Neuronal stem cell (in vitro differentiated cells): ENCODE data around the gene OR51T1.

Experiments
- DNase-seq: peaks from one replicate; pipeline ENCODE4 v3.0.0-alpha.2; 2013; ENCODE audit warnings: low spot score
- H2AFZ ChIP-seq: one replicate; pipeline ENCODE4 v1.6.1; 2013; ENCODE audit warnings: mild to moderate bottlenecking, low read length, inconsistent platforms
- H2AK5ac ChIP-seq: 2 replicates; pipeline ENCODE4 v1.6.1; 2013; ENCODE audit warnings: low read depth, mild to moderate bottlenecking, inconsistent platforms, low read length, moderate library complexity, mixed read lengths
- H2BK120ac ChIP-seq: 2 replicates; pipeline ENCODE4 v1.6.1; 2013; ENCODE audit warnings: low read depth, mild to moderate bottlenecking, inconsistent platforms, low read length, moderate library complexity, mixed read lengths
- H2BK12ac ChIP-seq: one replicate; pipeline ENCODE4 v1.6.1; 2013; ENCODE audit warnings: low read length, inconsistent platforms
- H2BK15ac ChIP-seq: 2 replicates; pipeline ENCODE4 v1.6.1; 2013; ENCODE audit warnings: mild to moderate bottlenecking, low read length, inconsistent platforms, mixed read lengths
- H2BK5ac ChIP-seq: one replicate; pipeline ENCODE4 v1.6.1; 2013; ENCODE audit warnings: inconsistent platforms, mild to moderate bottlenecking, low read length, moderate library complexity
- H3K14ac ChIP-seq: one replicate; pipeline ENCODE4 v1.6.1; 2013; ENCODE audit warnings: low read length, inconsistent platforms
- H3K18ac ChIP-seq: 2 replicates; pipeline ENCODE4 v1.6.1; 2013; ENCODE audit warnings: low read length, inconsistent platforms
- H3K23ac ChIP-seq: 2 replicates; pipeline ENCODE4 v1.6.1; 2013; ENCODE audit warnings: low read depth, mild to moderate bottlenecking, mixed read lengths, low read length, inconsistent platforms; ENCODE audit not compliant: poor library complexity
- H3K27ac ChIP-seq: replicated peaks from 3 replicates; pipeline ENCODE4 v1.5.1; 2013; ENCODE audit warnings: low read length, inconsistent platforms
- H3K27me3 ChIP-seq, 3 experiments: 2 replicates each; pipeline ENCODE4 v1.6.1; 2013; ENCODE audit warnings: low read length in 3 of 3, mild to moderate bottlenecking in 2 of 3, inconsistent platforms in 1 of 3, low read depth in 1 of 3, mixed read lengths in 1 of 3, moderate library complexity in 1 of 3; ENCODE audit not compliant: control insufficient read depth in 3 of 3, insufficient read depth in 3 of 3
- H3K36me3 ChIP-seq, 2 donors: replicated peaks in 1 of 2; 2 replicates each; pipeline ENCODE4 v1.6.1; 2013; ENCODE audit warnings: low read length in 2 of 2; ENCODE audit not compliant: control insufficient read depth in 2 of 2, insufficient read depth in 2 of 2
- H3K4ac ChIP-seq: 2 replicates; pipeline ENCODE4 v1.6.1; 2013; ENCODE audit warnings: inconsistent platforms, mild to moderate bottlenecking, low read length, moderate library complexity
- H3K4me1 ChIP-seq, 2 donors: 1 replicate in 1 of 2; 2 replicates in 1 of 2; pipeline ENCODE4 v1.6.1; 2013; ENCODE audit warnings: low read length in 2 of 2, low read depth in 1 of 2; ENCODE audit not compliant: control insufficient read depth in 2 of 2, insufficient read depth in 1 of 2
- H3K4me2 ChIP-seq: one replicate; pipeline ENCODE4 v1.6.1; 2013; ENCODE audit warnings: mild to moderate bottlenecking, low read length, inconsistent platforms; ENCODE audit not compliant: insufficient read depth, poor library complexity, severe bottlenecking
- H3K4me3 ChIP-seq, 2 donors: 2 replicates each; pipeline ENCODE4 v1.5.1; 2013; ENCODE audit warnings: low read length in 2 of 2, mild to moderate bottlenecking in 2 of 2, inconsistent platforms in 1 of 2, moderate library complexity in 1 of 2
- H3K79me1 ChIP-seq: one replicate; pipeline ENCODE4 v1.6.1; 2013; ENCODE audit warnings: low read depth, mild to moderate bottlenecking, inconsistent platforms, low read length, moderate library complexity
- H3K9ac ChIP-seq: one replicate; pipeline ENCODE4 v1.6.1; 2013; ENCODE audit warnings: mild to moderate bottlenecking, low read depth, low read length, inconsistent platforms; ENCODE audit not compliant: poor library complexity
- H3K9me3 ChIP-seq, 2 donors: replicated peaks in 1 of 2; 2 replicates each; pipeline versions ENCODE3 to v1.6.1; 2013; ENCODE audit warnings: low read length in 2 of 2, mild to moderate bottlenecking in 2 of 2, inconsistent platforms in 1 of 2, low read depth in 1 of 2, mixed read lengths in 1 of 2, moderate library complexity in 1 of 2; ENCODE audit not compliant: control insufficient read depth in 2 of 2, insufficient read depth in 1 of 2
- H4K8ac ChIP-seq: one replicate; pipeline ENCODE4 v1.6.1; 2013; ENCODE audit warnings: low read depth, mild to moderate bottlenecking, inconsistent platforms, low read length, moderate library complexity
- H4K91ac ChIP-seq: one replicate; pipeline ENCODE4 v1.6.1; 2013; ENCODE audit warnings: low read length, low read depth, mild to moderate bottlenecking, inconsistent platforms; ENCODE audit not compliant: poor library complexity
- WGBS, 2 donors: extraction: QIAGEN DNeasy Blood & Tissue Kit; methylation state at CpG; one replicate each; pipeline ENCODE4 v1.1.7; 2013; ENCODE audit warnings: missing lambda C conversion rate in 2 of 2, mixed read lengths in 1 of 2; ENCODE audit not compliant: insufficient read length in 2 of 2, insufficient replicate concordance in 1 of 2; ENCODE audit errors: extremely low coverage in 2 of 2; 5-methylcytosine and 5-hydroxymethylcytosine counted together

OR51T1 gene

GRCh38 chr11:4924239-4924638 is 42.5 kb downstream of the OR51T1 start, which contains the start of gene OR51G1:
OR51G1 (minus strand) TSS chr11:4924339; CDS start chr11:4924339, 0 bp downstream.
- H3K23ac ChIP-seq: no peak within 1 kb of the TSS
- no peak within 1 kb of the TSS for H4K91ac ChIP-seq
- H3K79me1 ChIP-seq: no peaks in the 10 kb centered on the region
- no peak within 1 kb of the TSS for H3K18ac ChIP-seq
- H3K4me1 ChIP-seq: no peaks in the 10 kb centered on the region
- no peak within 1 kb of the TSS for H3K27ac ChIP-seq
- no peak within 1 kb of the TSS for H2BK15ac ChIP-seq
- H3K4me2 ChIP-seq: no peak within 1 kb of the TSS
- H2AK5ac ChIP-seq: no peak within 1 kb of the TSS
- H2BK120ac ChIP-seq: no peak within 1 kb of the TSS
- no peaks in the 10 kb centered on the region for H3K9me3 ChIP-seq
- H2BK5ac ChIP-seq: no peak within 1 kb of the TSS
- no peak within 1 kb of the TSS for H3K14ac ChIP-seq
- WGBS, 2 donors: no CpG with 5 or more reads among the region's 1 CpG
- no peak within 1 kb of the TSS for H2BK12ac ChIP-seq
- no peak within 1 kb of the TSS for H4K8ac ChIP-seq
- H3K4me3 ChIP-seq: peak within 1 kb of the TSS in 1 of 2 donors; percentile 21
- no peak for DNase-seq
- no peak within 1 kb of the TSS for H2AFZ ChIP-seq
- no peak within 1 kb of the TSS for H3K4ac ChIP-seq
- H3K27me3 ChIP-seq: no peaks in the 10 kb centered on the region
- no peaks in the 10 kb centered on the region for H3K36me3 ChIP-seq
- H3K9ac ChIP-seq: no peak within 1 kb of the TSS

DNA sequence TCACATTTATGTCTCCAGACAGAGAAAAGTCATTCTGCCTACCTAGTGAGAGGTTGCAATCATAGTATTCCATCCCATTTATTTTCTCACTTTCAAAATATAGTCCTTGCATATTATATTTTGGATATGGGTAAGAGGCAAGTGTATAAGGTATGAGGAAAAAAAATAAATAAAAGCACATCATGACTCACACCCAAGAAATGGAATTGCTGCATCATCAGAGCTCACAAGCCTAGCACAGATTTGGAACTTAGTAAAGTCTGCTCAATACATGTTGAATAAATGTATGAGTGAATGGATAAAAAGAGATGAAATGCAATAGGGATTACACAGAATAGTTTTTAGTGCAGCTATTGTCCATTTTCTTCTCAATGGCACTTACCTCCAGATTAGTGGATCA is 44.9 kb downstream of the OR51T1 start:
- Histone ChIP-seq H3K36me3 (no peaks in the 10 kb centered on the region), H2AFZ (no peak overlapping the region), H3K27ac (no peak overlapping the region), H3K4me2 (no peak overlapping the region), H3K9ac (no peak overlapping the region), H3K23ac (no peak overlapping the region), H2BK12ac (no peak overlapping the region), H3K4me1 (no peaks in the 10 kb centered on the region), H2BK120ac (no peak overlapping the region), H3K4ac (no peak overlapping the region), H3K4me3 (no peak overlapping the region), H3K18ac (no peak overlapping the region), H2BK15ac (no peak overlapping the region), H4K91ac (no peak overlapping the region), H3K79me1 (no peaks in the 10 kb centered on the region), H3K27me3 (no peaks in the 10 kb centered on the region), H4K8ac (no peak overlapping the region), H2BK5ac (no peak overlapping the region), H3K14ac (no peak overlapping the region), H2AK5ac (no peak overlapping the region), H3K9me3 (no peaks in the 10 kb centered on the region)
- DNase-seq: no peak
